Fibroblast of skin of left biceps (primary cell): Measurements from ENCODE around the gene SQSTM1.

ENCODE experiments used
- DNase-seq, 2 experiments: peaks; one replicate each; pipeline ENCODE4 v3.0.0-alpha.2; 2013; ENCODE audit warnings: low read depth in 2 of 2

Gene SQSTM1

GRCh38 chr5:179794575-179794974 lies 26.1 kb upstream of the SQSTM1 start:
- DNase-seq: no peak

GRCh38 chr5:179795049-179795862 lies 25.4 kb upstream of the SQSTM1 start:
- no peak for DNase-seq

GRCh38 chr5:179795863-179796833 lies 24.6 kb upstream of the SQSTM1 start:
- no peak for DNase-seq

GRCh38 chr5:179796877-179797608 lies 23.7 kb upstream of the SQSTM1 start:
- DNase-seq: no peak

- no peak for DNase-seq
These were observed 23.0 kb upstream of the SQSTM1 start for GRCh38 chr5:179797741-179798140.

- no peak for DNase-seq
These were observed 22.4 kb upstream of the SQSTM1 start for GRCh38 chr5:179798144-179798770.

GRCh38 chr5:179798771-179799643 lies 21.7 kb upstream of the SQSTM1 start:
- no peak for DNase-seq

- no peak for DNase-seq
These were observed 21.1 kb upstream of the SQSTM1 start for GRCh38 chr5:179799644-179799973.

GRCh38 chr5:179800071-179800695 lies 20.5 kb upstream of the SQSTM1 start:
- no peak for DNase-seq

GRCh38 chr5:179800696-179801201 lies 20.0 kb upstream of the SQSTM1 start:
- DNase-seq: no peak

GRCh38 chr5:179801304-179802206 lies 19.1 kb upstream of the SQSTM1 start:
- DNase-seq: no peak

GRCh38 chr5:179802207-179802883 lies 18.4 kb upstream of the SQSTM1 start:
- DNase-seq: no peak

GRCh38 chr5:179802950-179803562 lies 17.6 kb upstream of the SQSTM1 start:
- no peak for DNase-seq

GRCh38 chr5:179803651-179804554 lies 16.8 kb upstream of the SQSTM1 start:
- DNase-seq: no peak

GRCh38 chr5:179804555-179804947 lies 16.2 kb upstream of the SQSTM1 start:
- DNase-seq: no peak

GRCh38 chr5:179805070-179805528 lies 15.6 kb upstream of the SQSTM1 start:
- no peak for DNase-seq
